22Rv1 (cell line): ENCODE results near the gene GRPEL2.

Experiments
- H3K27ac ChIP-seq: fragments of 450-650 bp; 2 replicates; pipeline ENCODE4 v1.5.1; 2017
- ZFX ChIP-seq: fragments of 450-650 bp; IDR thresholded peaks from 2 replicates; pipeline ENCODE4 v1.6.1; 2017; ENCODE audit warnings: antibody characterized with exemption, borderline replicate concordance
- TF ChIP-seq, protein P1 (sequence below): fragments of 450-650 bp; IDR thresholded peaks from 2 replicates; pipeline ENCODE4 v1.5.1; 2017; ENCODE audit warnings: mild to moderate bottlenecking

GRPEL2 gene

DNA sequence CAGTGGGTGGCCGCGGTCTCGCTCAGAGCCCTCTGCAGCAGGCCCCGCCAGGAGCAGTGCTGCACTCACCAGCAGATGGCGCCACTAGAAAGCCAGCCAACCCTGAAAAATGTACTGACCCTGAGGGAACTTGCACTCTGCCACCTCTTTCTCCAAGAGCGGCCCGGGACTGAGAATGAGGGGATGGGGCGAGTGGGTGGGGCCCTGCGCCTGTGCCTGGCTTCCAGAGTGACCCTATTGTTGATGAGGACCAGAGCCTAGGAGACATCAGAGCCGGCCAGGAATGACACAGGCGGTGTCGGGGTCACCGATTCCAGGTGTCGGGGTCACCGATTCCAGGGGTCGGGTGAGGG lies 36.7 kb downstream of the GRPEL2 start:
- H3K27ac ChIP-seq = no peak overlapping the region
- TF ChIP-seq, protein P1, sequence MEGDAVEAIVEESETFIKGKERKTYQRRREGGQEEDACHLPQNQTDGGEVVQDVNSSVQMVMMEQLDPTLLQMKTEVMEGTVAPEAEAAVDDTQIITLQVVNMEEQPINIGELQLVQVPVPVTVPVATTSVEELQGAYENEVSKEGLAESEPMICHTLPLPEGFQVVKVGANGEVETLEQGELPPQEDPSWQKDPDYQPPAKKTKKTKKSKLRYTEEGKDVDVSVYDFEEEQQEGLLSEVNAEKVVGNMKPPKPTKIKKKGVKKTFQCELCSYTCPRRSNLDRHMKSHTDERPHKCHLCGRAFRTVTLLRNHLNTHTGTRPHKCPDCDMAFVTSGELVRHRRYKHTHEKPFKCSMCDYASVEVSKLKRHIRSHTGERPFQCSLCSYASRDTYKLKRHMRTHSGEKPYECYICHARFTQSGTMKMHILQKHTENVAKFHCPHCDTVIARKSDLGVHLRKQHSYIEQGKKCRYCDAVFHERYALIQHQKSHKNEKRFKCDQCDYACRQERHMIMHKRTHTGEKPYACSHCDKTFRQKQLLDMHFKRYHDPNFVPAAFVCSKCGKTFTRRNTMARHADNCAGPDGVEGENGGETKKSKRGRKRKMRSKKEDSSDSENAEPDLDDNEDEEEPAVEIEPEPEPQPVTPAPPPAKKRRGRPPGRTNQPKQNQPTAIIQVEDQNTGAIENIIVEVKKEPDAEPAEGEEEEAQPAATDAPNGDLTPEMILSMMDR = peak; percentile 93
- no peak for TF ChIP-seq ZFX

DNA sequence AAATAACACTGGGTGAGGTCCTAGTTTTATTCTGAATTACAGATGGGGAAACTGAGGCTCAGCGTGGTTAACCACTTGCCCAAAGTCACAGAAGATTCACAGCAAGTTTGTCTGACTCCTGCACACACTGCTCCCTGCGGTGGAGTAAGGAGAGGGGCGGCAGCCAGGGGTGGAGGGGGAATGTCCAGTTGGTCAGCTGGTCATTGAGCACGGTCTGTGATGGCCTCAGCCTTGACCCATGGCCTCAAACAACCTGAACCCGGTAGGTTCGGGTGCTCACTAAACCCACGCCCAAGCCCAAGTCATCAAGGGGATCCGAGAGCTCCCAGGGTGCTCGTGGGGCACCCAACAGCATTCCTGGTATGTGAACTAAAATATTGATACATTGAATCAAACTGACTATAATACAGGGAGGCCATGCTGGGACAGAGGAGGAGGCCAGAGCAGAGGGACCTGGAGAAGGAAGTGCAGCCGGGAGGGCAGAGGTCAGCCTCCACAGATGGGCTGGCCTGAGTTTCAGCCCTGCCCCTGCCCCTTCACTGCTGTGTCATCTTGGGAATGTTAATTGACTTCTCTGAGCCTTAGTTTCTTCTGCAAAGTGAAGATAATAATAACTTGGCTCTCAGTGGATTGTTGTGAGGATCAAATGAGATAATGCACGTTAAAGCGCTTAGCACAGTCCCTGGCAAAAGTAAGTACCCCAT lies 37.4 kb downstream of the GRPEL2 start:
- no peak overlapping the region for H3K27ac ChIP-seq
- no peak for TF ChIP-seq ZFX
- TF ChIP-seq, protein P1 = no peak

DNA sequence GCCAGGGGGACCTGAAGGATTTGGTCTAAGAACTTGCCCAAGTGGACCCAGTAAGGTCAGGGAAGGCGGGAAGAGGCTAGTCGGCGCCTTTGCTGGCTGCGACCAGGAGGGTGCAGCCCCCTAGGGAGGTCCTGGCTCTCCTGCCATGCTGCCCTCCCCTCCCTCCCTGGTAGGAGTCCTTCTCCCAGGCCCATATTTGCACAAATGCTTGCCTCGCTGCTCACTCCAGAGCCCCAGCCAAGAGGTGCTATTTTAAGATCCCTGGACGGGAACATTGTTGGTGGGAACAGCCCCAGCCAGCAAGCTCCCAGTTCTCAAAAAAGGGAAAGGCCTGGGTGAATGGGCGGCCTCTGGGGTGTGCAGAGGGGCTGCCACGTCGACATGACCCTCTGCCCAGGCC lies 38.1 kb downstream of the GRPEL2 start:
- TF ChIP-seq, protein P1 = no peak
- no peak for TF ChIP-seq ZFX
- H3K27ac ChIP-seq = no peak overlapping the region

DNA sequence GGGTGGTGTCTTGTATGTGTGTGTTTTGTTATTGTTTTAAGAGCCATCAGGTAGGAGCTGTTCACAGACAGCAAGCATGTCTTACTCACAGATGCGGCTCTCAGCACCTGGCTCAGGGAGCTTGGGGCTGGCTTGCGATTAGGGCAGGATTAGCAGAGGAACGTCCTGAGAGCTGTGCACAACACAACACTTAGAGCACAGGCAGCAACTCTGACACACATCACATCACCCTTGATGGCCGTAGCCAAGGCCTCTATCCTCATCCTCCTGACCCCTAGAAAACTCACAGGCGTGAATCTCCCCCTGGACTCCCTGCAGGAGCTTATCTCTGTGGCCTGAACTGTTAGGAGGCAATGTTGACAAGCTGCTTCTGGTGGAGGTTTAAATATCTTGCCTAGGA lies 40.9 kb downstream of the GRPEL2 start:
- TF ChIP-seq ZFX = no peak
- H3K27ac ChIP-seq = no peak overlapping the region

DNA sequence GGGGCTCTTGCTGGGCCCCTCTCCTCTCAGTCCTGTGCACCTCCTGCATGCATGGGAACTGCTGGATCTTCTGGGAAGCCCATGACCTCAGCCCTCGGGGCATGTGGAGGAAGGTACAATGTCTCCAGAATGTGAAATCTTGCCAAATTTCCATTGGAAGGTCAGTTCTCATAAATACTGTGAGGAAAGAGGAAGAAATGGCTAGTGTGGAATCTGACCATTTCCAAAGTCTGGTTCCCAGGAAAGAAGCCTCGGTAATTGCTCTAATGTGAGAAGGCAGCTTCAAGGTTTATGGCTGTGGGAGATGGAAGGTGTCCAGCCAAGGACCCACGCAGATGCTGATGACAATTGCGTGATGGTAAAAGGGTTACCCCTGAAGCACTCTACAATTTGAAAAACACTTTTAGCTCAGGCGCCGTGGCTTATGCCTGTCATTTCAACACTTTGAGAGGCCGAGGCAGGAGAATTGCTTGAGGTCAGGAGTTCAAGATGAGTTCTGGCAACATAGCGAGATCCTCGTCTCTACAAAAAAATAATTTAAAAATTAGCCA lies 41.9 kb downstream of the GRPEL2 start:
- no peak overlapping the region for H3K27ac ChIP-seq
- TF ChIP-seq ZFX = no peak
- TF ChIP-seq, protein P1 = no peak

DNA sequence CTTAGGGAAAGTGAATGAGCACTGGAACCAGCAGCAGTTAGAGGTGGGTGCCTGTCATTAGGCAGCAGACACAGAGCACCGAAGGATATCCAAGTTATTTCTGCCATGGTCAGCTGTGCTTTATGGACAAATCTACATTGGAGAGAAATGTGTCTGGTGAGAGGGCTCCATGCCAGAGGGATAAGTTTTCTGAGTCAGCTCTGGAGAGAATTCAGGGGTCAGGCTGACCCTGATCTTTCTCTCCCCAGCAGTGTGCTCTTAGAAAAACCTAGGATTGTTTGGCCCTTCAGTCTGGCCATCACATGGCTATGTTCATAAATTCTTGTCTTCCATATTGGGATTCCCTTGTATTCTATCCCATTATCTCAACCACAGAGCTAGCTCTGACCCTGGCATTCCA lies 42.7 kb downstream of the GRPEL2 start:
- no peak overlapping the region for H3K27ac ChIP-seq
- no peak for TF ChIP-seq ZFX
- TF ChIP-seq, protein P1 = no peak

DNA sequence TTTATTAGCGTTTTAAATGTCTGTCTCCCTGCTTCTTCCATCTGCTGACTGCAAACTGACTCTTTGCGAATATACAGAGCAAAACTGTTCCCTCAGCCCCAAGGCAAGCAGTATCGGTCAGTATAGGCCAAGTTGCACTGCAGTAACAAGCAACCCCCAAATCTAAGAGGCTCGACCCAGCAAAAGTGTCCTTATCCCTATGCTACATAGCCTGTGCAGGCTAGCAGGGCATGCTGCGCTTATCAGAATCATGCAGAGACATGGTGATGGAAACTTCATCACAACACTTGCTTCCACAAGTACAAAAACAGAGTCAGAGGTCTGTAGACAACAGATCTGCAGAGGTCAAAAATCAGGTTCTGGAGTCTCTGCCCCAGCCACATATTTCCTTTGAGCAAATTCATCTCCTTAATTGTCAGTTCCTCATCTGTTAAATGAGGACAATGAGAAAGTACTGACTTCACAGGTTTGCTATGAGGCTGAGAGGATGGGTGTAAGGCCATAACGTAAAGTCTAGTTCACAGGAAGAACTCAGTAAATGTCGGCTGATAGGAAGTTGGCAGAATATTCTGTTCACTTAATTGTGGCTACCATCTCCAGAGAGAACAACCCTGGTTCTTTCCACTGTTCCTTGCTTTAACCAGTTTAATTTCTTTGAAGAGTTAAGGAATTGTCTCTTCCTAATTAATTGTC lies 43.3 kb downstream of the GRPEL2 start:
- TF ChIP-seq ZFX = no peak
- TF ChIP-seq, protein P1 = no peak
- H3K27ac ChIP-seq = no peak overlapping the region
